GM19239 (cell line): Measurements from ENCODE around the gene ZNF230.

Source experiments
- DNase-seq: peaks from one replicate; pipeline ENCODE4 v3.0.0; 2011; ENCODE audit warnings: low spot score; ENCODE audit not compliant: insufficient read length
- FAIRE-seq: peaks from 2 replicates; lab custom pipeline; 2011; peaks lifted over from hg19 to GRCh38; lab: Jason Lieb, UNC

The ZNF230 gene

DNA sequence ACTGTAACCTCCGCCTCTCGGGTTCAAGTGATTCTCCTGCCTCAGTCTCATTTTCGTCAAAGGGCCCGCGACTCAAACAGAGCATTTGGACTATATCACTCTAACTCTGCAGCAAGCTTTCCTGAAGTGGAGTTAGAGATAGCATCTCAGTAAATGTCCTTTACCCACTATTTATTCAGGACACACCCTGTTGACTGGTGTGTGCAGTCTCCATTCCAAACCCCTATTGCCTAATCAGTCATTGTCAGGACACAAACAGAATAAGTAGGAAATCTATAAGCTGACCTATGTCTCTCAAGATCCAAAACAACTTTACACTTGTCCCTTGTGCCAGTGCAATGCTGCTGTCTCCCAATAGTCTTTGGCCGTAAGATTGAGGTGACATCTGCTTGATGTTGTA lies 23.9 kb downstream of the ZNF230 start:
- no peak for DNase-seq
- no peak for FAIRE-seq

DNA sequence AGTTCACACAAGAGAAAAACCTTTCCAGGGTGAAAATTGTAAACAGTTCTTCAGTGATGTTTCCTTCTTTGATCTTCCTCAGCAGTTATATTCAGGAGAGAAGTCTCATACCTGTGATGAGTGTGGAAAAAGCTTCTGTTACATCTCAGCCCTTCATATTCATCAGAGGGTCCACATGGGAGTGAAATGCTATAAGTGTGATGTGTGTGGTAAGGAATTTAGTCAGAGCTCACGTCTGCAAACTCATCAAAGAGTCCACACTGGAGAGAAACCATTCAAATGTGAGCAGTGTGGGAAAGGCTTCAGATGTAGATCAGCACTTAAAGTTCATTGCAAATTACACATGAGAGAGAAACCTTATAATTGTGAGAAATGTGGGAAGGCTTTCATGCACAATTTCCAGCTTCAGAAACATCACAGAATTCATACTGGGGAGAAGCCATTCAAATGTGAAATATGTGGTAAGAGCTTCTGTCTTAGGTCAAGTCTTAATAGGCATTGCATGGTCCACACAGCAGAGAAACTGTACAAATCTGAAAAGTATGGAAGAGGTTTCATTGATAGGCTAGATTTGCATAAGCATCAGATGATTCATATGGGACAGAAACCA lies 29.3 kb downstream of the ZNF230 start:
- no peak for DNase-seq

DNA sequence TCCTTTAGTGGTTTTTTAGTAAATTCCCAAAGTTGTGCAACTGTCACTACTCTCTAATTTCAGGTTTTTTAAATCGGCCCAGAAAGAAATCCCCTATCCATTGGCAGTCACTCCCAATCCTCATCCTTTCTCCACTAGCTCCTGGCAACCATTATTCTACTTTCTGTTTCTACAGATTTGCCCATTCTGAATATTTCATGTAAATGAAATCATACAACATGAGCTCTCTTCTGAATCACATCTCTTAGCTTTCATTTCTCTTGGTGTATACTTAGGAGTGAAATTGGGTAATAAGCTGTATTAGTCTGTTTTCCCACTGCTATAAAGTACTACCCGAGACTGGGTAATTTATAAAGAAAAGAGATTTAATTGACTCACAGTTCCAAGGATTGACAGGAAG lies 39.4 kb downstream of the ZNF230 start:
- no peak for DNase-seq
- no peak for FAIRE-seq

More for the DNA sequence above, 29.3 kb downstream of the ZNF230 start:
- no peak for FAIRE-seq

DNA sequence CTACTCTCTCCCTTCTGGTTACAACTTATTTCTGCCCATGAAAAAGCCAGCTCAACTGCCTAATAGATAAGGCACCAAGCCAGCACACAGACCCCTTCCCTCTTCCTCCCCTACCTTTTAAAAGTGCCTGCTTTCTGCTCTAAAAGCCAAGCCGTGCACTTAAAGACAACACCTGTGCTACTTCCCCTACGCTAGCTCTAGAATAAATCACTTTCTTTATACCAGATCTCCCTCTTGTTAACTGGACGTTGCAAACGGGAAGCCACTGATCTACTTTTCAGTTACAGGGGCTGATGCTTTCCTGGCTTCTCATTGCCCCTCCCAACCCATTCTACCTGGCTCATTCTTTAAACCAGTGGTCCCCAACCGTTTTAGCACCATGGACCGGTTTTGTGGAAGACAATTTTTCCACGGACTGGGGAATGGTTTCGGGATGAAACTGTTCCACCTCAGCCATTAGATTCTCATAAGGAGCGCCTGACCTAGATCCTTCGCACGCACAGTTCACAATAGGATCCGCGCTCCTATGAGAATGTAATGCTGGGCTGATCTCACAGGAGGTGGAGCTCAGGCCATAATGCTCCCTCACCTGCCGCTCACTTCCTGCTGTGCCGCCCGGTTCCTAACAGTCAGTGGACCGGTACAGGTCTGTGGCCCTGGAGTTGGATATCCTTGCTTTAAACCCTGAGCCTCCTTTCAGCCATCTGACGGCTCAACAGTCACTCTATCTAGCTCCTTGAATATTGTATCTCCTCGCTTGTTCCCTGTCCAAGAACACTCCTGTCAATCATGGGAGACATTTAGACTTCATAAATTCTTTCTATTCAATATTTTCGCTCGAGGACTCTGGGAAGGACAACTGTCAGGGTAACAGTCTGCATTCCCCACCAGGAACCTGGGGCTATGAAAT lies 48.2 kb downstream of the ZNF230 start:
- FAIRE-seq: peak; percentile 42

DNA sequence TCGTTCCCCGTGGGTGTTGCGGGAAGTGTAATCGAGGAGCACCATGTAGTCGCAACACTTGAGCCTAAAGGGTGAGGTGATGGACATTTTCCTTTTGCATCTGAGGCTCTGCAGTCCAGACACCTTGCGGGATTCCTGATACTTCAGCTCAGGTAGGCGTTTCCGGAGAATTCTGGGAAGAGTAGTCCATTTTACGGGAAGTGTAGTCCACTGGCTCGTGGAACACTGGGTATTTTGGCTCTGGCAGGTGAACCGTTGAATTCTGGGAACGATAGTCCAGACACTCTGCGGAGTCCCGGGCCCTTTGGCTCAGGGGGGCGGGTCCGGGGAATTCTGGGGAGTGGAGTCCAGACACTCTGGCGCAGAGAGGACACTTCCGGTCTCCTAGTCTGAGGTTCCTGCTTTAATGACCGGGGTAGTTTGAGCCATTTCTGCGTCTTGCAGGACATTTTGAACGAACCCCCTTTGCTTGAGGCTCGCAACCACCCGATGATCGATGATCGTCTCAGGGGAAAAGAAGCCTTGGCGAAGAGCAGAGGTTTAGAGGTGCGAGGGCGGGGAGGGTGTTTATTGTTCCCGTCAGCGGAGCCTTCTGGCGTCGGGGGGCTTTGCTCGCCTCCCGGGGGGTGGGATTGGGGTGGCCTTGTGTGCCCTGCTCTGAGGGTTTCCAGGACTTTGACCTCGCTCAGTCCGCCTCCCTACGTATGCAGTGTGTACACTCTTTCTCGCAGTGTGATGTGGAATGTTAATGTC lies 49.1 kb downstream of the ZNF230 start, which contains the start of gene ZNF223:
ZNF223 (plus strand) TSS at position 387 of the 753 bp plus-strand sequence. CDS start 3,141 bp downstream, outside the sequence.
- DNase-seq (peak; percentile 35), FAIRE-seq (peak; percentile 63)

More for the DNA sequence above, 48.2 kb downstream of the ZNF230 start:
- DNase-seq: no peak

DNA sequence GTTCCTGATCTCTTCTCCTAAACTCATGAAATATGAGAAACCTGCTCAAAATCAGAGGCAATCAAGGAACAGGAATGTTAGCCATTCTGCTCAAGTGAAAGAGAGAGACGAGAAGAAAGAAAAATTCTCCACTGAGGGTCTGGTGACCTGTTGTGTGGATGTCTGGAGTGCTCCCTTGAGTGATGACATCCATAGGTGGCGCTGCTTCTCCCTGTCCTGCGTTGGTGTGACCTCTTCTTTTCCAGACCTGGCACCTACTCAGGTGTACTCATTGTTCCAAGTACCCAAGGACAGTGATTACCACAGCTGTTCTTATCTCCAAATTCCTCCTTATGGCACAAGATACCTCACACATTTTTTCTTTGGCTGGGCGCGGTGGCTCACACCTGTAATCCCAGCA lies 53.1 kb downstream of the ZNF230 start:
- DNase-seq (no peak), FAIRE-seq (no peak)

DNA sequence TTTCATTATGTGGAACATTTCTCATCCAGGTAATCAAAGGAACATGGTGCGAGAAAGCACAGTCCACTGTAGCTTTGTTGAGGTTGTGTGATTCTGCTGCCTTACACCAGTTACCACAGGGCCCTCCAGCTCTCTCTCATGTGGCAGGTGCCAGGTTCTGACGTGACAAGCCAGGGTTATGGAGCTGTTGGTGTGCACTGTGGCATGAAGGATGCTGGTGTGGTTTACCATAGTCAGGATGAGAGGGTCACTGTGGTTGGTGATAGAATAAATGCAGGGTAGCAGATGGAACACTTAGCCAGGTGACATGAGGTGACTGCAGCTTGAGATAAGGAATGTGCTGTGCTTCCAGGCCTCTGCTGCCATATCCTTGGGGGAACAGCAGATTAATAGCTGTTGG lies 56.5 kb downstream of the ZNF230 start:
- DNase-seq (no peak), FAIRE-seq (no peak)

DNA sequence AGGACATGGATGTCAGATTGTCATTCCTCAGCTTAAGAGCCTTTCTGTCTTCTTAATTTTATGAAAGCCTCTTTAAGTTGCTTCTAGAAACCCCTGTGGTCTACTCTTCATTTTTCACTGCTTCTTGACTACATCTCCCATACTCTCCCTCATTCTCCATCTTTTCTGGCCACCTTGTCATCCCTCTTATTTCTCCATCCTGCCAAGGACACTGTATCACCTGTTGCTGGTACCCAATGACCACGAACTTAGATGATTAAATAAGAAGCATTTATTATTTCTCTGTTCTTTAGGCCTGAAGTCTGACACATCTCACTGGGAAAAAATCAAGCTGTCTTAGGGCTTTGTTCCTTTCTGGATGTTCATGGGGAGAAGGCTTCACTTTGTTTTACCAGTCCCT lies 58.3 kb downstream of the ZNF230 start:
- no peak for FAIRE-seq

More for the DNA sequence above, 58.3 kb downstream of the ZNF230 start:
- no peak for DNase-seq
